Fibroblast of villous mesenchyme (primary cell): Measurements from ENCODE around the gene CPLX4. TPM values are rescaled to one million over a fixed set of nuclear protein-coding genes. Genes with fewer than 3 reads are reported as not detected.

ENCODE experiments used
- DNase-seq: peaks from one replicate; pipeline ENCODE4 v3.0.0-alpha.2; 2010; ENCODE audit warnings: low read depth
- H3K4me3 ChIP-seq: 2 replicates; pipeline ENCODE4 v1.5.1; 2011; ENCODE audit warnings: low read depth, mild to moderate bottlenecking, low read length
- total RNA-seq: library from RNA; depleted of rRNA; stranded (reverse); fragments of >200 nt; gene quantifications from 2 replicates; pipeline ENCODE4 v1.2.3, GENCODE V29; 2012
- TF ChIP-seq, protein P1 (sequence below): IDR thresholded peaks from 2 replicates; pipeline ENCODE4 v1.5.1; 2012; ENCODE audit warnings: low read depth, mild to moderate bottlenecking, low read length; ENCODE audit not compliant: insufficient read depth

CPLX4 gene
- total RNA-seq, 1 donor, result not detected

DNA sequence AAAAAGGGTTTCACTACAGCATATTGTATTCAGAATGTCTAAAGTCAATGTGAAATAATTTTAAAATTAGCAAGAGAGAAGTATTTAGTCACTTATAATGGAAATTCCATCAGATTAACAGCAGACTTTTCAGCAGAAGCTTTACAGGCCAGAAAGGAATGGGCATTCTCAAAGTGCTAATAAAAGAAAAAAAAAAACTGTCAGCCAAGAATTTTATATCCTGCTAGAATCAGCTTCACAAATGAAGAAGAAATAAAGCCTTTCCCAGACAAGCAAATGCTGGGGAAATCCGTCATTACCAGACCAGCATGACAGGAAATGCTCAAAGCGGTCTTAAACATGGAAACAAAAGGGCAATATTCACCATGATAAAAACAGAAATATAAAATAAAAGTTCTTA is 21.9 kb upstream of the CPLX4 start:
- TF ChIP-seq, protein P1, sequence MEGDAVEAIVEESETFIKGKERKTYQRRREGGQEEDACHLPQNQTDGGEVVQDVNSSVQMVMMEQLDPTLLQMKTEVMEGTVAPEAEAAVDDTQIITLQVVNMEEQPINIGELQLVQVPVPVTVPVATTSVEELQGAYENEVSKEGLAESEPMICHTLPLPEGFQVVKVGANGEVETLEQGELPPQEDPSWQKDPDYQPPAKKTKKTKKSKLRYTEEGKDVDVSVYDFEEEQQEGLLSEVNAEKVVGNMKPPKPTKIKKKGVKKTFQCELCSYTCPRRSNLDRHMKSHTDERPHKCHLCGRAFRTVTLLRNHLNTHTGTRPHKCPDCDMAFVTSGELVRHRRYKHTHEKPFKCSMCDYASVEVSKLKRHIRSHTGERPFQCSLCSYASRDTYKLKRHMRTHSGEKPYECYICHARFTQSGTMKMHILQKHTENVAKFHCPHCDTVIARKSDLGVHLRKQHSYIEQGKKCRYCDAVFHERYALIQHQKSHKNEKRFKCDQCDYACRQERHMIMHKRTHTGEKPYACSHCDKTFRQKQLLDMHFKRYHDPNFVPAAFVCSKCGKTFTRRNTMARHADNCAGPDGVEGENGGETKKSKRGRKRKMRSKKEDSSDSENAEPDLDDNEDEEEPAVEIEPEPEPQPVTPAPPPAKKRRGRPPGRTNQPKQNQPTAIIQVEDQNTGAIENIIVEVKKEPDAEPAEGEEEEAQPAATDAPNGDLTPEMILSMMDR, result no peak
- no peak for DNase-seq
- no peak overlapping the region for H3K4me3 ChIP-seq

DNA sequence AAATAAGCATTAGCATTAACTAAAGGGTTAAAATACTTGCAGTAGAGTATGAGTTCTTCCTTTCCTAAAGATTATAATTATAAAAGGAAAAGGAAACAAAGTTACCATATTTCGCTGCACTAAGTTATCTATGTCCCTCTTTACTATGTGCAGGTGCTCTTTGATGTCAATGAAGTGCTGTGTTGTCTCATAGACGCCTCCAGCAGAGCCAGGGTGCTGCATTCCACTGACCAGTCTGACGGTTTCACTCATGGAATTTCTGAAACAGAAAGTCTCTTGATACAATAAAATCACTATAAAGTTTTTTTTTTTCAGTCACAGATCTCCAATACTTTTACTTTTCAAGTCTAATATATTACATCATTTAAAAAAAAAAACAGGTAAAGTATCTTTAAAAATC is 14.5 kb upstream of the CPLX4 start:
- TF ChIP-seq, protein P1, result no peak
- DNase-seq, result no peak
- H3K4me3 ChIP-seq, result no peak overlapping the region

DNA sequence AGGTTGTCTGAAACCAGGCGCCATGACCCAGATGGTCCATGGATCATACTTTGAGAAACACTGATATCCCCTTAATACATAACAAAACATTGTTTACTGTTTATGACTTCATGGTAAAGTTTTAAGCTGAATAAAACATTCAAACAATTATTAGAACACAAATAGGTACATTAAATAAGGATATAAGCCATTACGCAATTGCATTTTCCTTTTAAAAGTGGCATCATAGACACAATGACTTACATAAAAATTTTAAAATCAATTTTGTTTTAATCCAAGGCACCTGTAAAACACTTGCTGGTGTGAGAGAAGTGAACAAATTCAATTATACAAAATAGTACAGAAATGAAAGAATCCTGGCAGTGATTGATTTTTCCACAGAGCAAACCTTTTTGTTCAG is 10.2 kb upstream of the CPLX4 start:
- no peak overlapping the region for H3K4me3 ChIP-seq
- TF ChIP-seq, protein P1, result no peak
- DNase-seq, result no peak

DNA sequence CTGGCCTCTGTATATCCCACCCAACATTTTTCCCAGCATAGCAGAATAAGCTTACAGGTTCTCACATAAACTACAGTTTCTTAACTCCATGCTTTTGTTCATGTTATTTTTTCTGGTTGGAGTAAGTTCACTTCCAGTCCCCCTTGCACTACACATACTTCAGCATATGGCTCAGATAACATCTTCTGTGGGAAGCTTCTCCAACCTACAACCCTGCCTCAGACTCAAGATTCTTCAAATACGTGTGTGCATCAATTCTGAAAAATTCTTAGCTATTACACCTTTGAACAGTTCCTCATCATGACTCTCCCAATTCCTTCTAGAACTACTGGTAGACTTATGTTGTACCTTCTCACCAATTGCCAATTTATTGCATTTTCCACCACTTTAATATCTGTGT is 7.5 kb upstream of the CPLX4 start:
- TF ChIP-seq, protein P1, result no peak
- no peak for DNase-seq
- no peak overlapping the region for H3K4me3 ChIP-seq

DNA sequence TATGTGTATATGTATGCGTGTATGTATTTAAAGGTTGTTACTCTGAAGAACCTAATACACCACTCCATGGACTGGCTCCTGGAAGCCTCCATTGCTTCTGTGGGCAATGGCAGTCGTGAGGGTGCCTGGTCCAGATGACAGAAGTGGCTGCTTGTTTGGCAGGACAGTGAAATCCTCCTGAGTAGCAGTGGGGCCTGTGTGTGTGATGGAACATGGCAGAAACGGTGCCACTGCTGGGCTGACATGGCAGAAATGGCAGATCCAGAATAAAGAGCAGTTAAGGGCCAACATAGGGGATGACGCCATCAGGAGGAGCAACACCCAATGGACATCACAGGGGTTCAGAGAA is 6.1 kb upstream of the CPLX4 start:
- DNase-seq, result no peak
- no peak overlapping the region for H3K4me3 ChIP-seq
- TF ChIP-seq, protein P1, result no peak

DNA sequence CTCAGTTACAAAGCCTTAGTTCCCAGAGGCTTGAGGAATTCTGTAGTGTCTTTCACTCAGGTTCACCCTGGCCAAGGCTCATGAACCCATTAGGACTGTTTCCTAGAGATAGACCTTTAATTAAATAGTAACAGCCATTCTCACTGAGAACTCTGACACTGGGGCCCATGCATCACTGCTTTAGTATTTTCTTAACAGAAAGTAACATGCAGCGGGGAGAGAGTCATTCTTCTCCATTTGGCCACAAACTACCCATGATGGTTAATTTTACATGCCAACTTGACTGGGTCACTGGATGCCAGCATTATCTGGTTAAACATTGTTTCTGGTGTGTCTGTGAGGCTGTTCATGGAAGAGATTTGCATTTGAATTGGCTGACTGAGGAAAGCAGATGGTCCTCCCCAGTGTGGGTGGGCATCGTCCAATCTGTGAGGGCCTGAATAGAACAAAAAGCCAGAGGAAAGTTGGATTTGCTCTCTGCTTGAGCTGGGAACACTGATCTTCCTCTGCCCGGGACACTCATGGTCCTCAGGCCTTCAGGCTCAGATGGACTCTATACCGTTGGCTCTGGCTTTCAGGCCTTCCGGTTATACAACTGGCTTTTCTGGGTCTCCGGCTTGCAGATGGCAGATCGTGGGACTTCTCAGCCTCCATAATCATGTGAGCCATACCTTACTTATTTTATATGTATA is 5.6 kb upstream of the CPLX4 start:
- TF ChIP-seq, protein P1, result no peak
- H3K4me3 ChIP-seq, result no peak overlapping the region
- no peak for DNase-seq

DNA sequence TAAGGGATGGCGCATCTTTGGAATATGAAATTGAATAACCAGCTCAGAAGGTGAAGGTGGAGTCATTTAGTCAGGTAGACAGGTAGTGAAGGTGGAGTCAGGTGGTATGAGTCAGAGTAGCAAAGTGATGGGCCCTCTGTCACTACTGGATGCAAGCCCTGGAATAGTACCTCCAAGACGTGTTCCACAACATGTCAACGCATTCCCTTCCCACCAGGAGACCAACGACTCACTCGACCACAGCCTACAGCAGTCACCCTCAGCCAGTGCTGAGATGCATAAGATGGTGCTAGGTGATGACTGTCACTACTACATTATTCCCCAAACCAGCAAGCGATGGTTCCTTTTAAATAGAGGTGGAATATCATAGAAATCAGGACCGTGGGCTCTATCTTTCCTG is 6.8 kb downstream of the CPLX4 start:
- H3K4me3 ChIP-seq, result no peak overlapping the region
- DNase-seq, result no peak
- TF ChIP-seq, protein P1, result no peak
